Activated effector memory CD4-positive, alpha-beta T cell treated with anti-CD3 and anti-CD28 coated beads, Interleukin-2, amount 50 U/mL, for 16 hours (primary cell): Measurements from ENCODE around the gene CDR2L.
A peak's percentile ranks its signal among the peaks of the same experiment; 100 is the strongest.
"Not testable (repeated sequence)": the region's sequence is repeated elsewhere in the genome, so short reads cannot be mapped to it uniquely, and the experiment has no call there.

Experiments
- DNase-seq: peaks from one replicate; pipeline ENCODE4 v3.0.0-alpha.2; 2020

Gene CDR2L

DNA sequence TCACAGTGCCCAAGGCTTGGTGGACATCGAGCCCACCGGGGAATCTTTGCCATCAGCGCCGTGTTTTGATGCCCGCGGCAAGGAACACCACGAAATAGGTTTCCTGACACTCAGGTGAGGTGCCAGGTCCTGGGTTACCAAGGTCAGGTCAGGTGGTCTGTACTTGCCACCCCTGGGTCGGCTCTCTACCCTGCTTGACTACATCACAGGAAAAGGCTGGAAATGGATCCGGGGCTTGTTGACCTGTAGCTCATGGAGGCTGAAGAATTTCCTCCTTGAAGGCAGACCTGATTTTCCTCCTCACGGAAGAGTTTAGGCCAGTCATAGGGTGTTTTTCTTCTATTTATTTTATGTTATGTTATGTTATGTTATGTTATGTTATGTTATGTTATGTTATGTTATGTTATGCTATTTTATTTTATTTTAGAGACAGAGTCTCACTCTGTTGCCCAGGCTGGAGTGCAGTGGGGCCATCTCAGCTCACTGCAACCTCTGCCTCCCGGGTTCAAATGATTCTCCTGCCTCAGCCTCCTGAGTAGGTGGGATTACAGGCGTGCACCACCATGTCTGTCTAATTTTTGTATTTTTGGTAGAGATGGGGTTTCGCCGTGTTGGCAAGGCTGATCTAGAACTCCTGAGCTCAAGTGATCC, 4.6 kb upstream of the CDR2L start:
- not testable (repeated sequence) for DNase-seq

DNA sequence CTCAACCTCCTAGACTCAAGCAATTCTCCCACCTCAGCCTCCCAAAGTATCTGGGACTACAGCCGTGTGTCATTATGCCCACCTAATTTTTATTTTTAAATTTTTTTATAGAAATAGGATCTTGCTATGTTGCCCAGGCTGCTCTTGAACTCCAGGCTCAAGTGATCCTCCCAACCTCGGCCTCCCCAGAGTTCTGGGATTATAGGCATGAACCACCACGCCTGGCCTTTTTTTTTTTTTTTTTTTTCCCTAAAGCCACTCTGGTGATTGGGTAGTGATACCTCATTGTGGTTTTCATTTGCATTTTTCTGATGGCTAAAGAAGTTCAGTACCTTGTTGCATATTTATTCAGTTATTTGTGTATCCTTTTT, 1.2 kb upstream of the CDR2L start:
- DNase-seq: no peak

DNA sequence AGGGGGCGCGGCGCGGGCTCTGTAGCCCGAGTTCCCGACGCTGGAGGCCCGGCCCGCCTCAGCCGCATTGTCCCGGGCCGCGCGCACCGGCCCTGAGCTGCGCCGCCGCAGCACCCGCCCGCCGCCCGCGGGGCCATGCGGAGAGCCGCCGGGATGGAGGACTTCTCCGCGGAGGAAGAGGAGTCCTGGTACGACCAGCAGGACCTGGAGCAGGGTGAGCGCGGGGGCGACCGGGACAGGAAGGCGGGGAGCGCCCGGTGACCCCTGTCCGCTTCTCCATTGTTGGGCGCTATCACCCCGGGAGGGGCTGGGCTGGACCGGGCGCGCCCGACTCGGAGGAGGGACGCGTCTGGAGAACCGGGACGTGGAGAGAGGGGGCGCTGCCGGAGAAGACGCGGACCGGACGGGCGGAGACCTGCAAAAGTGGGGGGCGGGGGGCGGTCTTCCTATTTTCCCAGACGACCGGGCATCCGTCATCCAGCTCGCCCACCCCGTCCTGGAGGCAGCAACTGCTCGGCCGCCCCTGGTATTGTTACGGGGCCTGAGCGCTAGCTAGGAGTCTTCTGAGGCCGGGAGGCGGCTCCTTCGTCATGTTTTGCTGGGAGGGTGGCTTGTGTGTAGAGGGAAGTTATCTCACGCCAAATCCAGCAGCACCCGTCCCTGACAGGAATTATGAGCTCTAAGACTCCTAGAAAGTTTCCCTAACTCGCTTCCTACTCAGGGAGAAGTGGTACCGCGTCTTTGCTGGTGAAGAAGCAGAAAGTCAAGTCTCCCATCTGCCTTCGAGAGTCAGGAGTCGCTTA, 678 bp downstream of the CDR2L start:
- peak; percentile 67 for DNase-seq

DNA sequence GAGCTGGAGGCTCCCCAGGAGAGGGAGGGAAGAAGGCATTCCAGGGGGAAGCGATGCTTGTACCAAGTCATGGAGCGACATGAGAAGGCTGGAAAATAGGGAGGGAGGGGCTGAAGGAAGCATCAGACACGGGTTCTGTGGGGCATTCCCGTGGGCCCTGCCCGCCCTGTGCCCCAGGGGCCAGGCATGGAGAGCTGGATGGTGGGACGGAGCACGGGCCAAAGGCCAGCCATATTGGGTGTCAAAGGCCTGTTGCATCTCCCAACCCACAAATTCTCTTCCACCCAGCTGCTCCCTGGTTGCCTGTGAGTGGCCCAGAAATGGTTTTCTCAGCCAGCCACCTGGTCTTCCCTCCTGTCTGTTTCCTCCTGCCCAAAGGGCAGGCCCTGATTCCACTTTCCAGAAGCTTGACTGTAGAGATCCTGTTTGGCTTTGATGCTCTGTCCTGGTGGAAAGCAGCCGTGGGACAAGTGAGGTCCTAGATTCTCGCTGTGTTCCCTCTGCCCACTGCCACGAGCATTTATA, 3.2 kb downstream of the CDR2L start:
- no peak for DNase-seq

DNA sequence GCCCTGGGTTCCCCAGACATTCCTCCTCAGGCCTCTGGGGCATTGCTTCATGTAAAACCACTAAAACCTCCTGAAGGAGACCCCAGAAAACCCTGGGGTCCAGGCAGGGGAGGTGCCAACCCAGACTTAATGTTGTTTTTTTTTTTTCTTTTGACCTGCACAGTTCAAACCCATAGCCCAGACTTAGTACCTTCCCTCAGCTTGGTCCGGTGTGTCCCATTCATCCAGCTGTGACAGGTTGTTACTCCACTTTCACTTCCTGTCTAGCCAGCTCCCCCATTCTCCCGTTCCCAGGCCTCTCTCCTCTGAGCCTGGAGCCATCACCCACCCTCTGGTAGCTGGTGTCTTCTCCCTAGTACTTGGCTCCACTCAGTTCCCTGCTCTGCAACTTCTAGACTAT, 4.8 kb downstream of the CDR2L start:
- DNase-seq: no peak

DNA sequence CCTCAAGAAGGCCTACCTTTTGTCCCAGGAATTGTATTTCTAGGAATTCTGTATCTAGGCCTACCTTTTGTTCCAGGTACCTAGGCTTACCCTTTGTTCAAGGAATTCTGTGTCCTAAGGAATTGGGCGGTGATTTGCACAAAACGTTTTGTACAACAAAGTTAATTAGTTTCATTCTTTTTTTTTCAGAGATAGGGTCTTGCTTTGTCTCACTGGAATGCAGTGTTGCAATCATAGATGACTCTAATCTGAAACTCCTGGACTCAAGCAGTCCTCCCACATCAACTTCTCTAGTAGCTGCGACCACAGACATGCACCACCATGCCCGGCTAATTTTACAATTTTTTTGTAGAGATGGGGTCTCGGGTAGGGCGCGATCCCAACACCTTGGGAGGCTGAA, 7.0 kb downstream of the CDR2L start:
- no peak for DNase-seq

DNA sequence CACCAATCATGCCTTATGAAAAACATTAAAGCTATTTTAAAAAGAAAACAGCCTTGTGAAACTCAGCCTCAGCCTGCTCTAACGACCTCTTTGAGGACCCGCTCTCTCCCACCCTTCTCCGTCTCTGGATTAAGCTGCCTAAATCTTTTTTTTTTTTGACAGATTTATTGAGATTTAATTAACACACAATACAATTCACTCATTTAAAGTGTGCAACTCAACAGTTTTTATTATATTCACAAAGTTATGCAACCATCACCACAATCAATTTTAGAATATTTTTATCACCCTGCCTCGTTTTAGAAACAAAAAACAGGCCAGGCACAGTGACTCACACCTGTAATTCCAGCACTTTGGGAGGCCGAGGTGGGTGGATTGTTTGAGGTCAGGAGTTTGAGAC, 8.4 kb downstream of the CDR2L start:
- no peak for DNase-seq

DNA sequence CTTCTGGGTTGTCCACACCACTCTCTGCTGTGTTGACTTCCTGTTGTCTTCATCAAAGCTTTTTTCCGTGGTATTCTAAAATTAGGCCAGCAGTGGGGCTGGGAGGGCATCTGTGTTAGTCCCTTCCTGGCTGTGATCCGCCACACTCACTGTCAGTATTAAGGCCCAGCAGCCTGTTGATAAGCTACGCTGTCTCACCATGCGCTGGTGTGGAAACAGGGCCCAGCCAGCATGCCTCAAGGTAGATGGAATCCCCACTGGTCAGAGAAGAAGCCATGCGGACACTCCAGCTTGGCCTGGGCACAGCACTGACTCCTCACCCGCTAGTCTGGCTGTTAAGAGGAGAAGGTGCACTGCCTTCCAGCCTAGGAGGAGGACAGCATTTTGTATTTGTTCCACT, 11.4 kb downstream of the CDR2L start:
- DNase-seq: no peak

DNA sequence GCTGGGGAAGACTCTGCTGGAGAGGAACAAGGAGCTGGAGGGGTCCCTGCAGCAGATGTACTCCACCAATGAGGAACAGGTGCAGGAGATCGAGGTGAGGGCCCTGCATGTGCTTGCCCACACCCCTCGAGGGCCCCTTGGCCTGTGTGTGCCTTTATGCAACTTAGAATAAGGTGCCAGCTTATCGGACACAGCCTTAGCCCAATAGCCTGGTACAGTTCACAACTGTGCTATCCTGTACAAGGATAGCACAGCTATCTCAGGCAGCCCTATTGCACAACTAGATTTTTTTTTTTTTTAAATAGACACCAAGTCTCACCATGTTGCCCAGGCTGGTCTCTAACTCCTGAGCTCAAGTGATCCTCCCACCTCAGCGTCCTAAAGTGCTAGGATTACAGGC, 12.1 kb downstream of the CDR2L start:
- no peak for DNase-seq

DNA sequence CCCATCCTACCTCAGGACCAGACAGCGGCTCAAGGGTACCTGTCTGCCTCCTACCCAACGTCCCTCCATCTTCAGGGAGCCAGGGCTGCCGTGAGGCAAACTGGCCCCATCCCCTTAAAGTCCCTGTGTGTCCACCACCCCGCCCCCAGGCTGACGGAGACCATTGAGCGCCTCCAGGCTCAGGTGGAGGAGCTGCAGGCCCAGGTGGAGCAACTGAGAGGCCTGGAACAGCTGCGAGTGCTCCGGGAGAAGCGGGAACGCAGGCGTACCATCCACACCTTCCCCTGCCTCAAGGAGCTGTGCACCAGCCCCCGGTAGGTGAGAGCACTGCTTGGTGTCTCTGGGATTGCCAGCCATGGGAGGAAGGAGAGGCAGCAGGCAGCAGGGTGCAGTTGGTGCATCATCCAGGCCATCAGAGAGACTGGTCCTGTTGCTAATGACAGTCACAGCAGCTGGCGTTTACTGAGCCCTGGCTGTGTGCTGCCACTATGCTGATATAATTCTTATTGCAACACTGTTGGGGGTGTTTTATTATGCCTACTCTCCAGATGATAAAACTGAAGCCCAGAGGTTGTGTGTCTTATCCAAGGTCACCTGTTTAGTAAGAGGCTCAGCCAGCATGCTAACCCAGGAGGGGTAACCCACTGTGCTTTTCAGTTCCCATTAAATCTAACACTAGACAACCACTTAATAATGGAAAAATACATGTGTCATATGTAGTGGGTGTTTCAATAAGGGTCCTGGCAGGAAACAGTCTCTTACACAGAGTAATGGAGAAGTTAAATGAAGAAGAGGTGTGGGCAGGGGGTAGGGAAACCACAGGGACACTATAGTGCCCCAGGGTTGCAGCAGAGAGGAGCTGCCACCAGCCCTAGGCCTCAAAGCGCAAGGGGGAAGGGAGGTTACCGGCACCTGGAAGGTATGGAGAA, 14.7 kb downstream of the CDR2L start:
- DNase-seq: no peak

DNA sequence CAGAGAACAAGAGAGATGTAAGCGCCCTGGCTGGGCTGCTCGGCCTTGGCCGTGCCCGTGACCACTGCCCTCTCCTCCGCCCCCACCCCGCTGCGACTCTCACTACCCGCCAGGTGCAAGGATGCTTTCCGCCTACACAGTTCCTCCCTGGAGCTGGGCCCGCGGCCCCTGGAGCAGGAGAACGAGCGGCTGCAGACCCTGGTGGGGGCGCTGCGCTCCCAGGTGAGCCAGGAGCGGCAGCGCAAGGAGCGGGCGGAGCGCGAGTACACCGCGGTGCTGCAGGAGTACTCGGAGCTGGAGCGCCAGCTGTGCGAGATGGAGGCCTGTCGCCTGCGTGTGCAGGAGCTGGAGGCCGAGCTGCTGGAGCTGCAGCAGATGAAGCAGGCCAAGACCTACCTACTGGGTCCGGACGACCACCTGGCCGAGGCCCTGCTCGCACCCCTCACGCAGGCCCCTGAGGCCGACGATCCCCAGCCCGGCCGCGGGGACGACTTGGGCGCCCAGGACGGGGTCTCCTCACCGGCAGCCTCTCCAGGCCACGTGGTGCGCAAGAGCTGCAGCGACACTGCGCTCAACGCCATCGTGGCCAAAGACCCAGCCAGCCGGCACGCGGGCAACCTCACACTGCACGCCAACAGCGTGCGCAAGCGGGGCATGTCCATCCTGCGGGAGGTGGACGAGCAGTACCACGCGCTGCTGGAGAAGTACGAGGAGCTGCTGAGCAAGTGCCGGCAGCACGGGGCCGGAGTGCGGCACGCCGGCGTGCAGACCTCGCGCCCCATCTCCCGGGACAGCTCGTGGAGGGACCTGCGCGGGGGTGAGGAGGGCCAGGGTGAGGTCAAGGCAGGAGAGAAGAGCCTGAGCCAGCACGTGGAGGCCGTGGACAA, 15.9 kb downstream of the CDR2L start:
- DNase-seq: no peak

DNA sequence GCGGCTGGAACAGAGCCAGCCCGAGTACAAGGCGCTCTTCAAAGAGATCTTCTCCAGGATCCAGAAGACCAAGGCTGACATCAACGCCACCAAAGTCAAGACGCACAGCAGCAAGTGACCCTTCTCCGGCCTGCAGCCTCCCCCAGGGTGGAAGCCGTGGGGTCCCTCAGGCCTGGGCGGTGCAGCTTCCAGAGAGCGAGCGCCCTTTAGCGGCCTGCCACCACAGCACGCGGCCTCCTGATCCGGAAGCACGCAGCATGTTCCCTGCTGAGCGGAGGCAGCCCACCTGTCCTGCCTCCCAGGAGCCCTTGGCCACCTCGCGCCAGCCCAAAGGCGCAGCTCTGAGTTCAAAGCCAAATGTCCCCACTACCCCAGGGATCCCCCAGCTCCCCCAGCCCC, 16.5 kb downstream of the CDR2L start:
- no peak for DNase-seq

DNA sequence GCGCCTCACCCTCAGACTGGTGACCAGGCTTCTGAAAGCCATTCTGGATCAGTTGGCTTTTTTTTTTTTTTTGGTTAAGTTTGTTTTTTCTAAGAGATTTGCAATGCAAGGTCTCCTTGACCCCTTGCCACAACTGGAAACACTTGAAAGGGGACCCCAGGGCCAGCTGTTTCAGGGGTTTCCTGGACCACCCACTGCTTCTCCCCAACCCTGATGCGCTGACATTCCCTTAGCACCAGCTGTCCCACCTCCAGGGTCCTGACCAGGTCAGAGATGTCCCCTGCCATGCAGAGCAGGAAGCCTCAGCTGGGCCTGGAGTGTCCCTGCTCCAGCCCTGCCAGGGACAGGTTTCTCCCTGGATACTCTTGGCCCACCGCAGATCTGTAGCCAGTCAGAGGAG, 16.9 kb downstream of the CDR2L start:
- no peak for DNase-seq

DNA sequence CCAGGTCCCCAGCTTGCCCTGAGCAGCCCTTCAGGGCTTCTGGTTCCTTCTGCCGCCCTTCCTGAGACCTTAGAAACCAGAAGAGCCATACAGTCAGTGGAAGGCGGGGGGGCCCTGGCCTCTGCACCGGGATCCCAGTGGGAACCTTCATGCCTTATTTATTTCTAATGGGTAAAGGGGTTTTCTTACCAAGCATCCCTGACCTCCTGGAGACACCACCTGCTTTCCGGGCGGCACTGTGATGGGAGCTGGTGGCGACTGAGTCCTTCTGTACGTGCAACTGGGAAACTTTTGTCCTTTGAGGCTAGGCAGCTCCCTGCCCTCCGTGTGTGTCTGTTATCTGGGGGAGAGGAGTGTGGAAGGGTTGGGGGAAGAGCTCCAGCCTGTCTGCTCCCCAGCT, 17.9 kb downstream of the CDR2L start:
- DNase-seq: no peak

DNA sequence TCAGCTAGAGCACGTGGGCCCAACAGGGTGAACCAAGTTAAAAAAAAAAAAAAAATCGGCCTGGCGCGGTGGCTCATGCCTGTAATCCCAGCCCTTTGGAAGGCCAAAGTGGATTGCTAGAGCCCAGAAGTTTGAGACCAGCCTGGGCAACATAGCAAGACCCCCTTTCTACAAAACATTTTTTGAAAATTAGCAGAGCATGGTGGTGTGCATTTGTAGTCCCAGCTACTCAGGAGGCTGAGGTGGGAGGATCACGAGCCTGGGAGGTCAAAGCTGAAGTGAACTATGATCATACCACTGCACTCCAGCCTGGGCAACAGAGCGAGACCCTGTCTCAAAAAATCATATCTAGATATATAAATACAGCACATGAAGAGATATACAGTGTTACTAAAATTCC, 18.7 kb downstream of the CDR2L start:
- not testable (repeated sequence) for DNase-seq

DNA sequence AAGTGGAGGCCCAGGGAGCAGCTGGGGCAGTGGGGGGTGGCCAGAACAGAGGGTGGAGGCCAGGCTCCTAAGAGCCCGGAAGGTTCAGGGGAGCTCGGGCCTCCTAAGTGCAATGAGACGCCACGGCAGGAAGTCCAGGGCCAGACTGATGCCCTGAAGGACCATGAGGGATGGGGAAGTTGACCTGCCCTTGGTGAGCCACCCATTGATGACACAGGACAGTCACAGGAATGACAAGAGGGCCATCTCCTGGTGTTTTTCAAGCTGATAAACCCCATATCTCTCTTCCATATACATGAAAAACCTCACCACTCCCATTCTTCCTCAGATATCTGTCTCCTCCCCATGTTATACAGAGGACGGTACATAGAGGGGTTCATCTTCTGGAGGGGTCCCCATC, 19.2 kb downstream of the CDR2L start:
- no peak for DNase-seq

DNA sequence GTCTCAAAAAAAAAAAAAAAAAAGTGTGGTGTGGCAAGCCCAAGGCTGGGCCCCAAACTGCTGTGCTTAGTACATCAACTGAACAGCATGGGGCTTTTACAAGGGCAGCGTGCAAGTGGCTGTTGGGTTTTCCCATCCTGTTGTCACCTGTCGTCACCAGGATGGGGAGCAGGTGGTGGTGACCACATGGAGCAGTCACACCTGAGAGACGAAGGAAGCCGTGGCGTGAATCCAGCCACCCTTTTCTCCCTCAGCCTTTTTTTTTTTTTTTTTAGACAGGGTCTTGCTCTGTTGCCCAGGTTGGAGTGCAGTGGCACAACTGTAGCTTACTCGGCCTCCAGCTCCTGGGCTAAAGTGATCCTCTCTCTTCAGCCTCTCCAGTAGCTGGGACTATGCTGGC, 20.9 kb downstream of the CDR2L start:
- DNase-seq: no peak

DNA sequence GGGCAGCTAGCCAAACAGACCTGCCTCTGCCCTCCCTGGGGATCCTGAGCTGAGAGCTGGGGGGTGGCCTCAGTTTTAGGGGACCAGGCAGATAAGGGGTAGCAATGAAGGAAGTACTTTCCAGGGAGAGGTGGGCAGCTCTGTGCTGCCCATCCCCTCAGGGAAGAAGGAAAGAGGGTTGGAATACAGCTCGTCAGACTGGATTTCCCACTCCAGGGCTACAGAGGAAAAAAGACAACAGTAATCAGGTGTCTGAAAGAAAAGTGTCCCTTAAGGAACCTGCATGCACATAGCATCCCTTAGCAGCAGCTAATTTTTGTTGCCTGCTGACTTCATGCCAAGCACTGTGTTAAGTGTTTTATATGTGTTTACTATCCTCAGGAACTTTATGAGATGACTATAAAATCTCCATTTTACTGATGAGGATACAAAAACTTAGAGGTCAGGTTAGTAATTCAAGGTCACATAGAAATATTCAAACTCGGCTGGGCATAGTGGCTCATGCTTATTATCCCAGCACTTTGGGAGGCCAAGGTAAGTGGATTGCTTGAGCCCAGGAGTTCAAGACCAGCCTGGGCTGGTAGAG, 21.8 kb downstream of the CDR2L start:
- DNase-seq: no peak

DNA sequence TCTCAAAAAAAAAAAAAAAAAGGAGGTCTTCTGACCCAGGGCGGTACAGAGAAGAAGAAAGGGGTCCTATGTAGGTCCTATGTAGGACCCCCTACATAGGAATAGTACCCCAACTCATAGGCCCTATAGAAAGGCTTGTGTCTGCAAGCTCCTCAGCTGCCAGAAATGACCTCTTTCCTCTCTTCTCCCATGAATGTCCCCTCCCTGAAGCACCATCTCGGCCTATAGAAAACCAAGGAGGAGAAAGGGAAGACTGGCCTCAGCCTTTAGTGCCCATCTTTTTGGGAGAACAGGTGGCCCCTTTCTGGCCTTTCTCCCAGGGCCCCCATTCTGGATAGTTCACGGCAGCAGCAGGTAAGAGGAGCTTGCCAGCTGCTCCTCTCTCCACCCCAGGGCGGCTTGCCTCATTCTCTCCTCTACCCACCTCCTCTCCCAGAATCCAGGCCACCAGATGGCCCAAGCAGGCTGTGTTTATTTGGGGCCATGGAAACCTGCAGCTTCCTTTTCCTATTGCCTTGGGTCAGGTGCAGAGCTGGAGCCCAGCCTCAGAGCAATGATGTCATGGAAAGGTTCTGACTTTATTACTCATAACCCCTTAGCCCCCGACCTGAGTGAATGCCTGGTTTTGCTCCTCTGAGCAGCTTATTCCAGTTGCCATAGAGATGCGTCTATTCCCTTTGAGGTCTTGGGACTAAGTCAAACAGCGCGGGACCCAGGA, 23.4 kb downstream of the CDR2L start:
- DNase-seq: no peak

DNA sequence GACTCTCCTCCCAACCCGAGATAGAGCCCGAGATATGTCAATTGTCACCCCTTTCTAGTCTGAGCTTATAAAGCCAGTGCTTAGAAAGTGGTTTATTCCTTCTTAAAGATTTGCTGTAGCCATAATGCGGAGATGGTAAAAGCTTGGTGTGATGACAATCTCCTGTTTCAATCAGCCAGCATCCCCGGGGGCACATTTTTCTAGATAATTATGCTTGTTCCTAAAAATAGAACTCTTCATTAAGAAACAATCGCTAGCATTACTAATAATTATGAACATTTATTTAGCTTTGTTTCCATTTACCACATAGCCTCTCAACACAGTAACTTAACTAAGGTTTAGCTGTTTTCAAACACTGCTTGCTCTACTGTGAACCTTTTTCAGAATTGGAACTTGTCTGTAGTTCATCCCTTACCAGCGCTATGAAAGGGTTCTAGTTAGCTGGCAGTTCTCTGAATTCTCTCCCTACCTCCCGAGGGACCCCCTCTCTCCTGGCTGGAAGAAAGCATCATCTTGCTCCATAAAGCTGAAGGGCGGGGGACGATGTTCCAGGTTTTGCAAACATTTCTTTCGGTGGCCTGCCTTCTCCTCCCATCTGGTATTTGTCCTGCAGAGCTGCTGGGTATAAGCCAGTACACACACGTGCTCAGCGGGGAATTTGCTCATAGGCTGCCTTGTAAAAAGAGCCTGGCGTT, 24.1 kb downstream of the CDR2L start:
- DNase-seq: no peak

DNA sequence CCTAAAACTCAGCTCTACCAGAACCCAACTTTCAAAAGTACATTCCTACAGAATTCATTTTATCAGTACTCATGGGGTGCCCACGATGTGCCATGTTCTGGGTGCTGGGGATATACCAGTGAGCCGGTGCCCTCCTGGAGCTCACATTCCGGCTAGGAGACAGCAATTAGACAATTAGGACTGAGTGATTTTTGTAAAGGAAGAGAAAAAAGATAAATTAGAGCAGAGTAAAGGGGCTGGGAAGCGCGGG, 24.6 kb downstream of the CDR2L start:
- DNase-seq: no peak
